T-helper 1 cell treated with Interleukin-12 subunit alpha and Interleukin-12 subunit beta and Interleukin-4 antibody, amounts not matched to agents 30 μg/mL and 1 μg/mL, for 36 hours (primary cell): ENCODE measurements around the gene SOX18.

Experiments used
- H3K27ac Mint-ChIP-seq: one replicate; pipeline ENCODE4 v1.8.0; 2021; ENCODE audit warnings: mild to moderate bottlenecking, mixed read lengths
- H3K27me3 Mint-ChIP-seq: one replicate; pipeline ENCODE4 v1.8.0; 2021; ENCODE audit warnings: low read depth, mixed read lengths
- H3K36me3 Mint-ChIP-seq: one replicate; pipeline ENCODE4 v1.8.0; 2021; ENCODE audit warnings: low read depth, mixed read lengths
- H3K4me1 Mint-ChIP-seq: one replicate; pipeline ENCODE4 v1.8.0; 2021; ENCODE audit warnings: low read depth, mixed read lengths
- H3K4me3 Mint-ChIP-seq: one replicate; pipeline ENCODE4 v1.8.0; 2021; ENCODE audit warnings: mild to moderate bottlenecking, moderate library complexity, mixed read lengths
- H3K9me3 Mint-ChIP-seq: one replicate; pipeline ENCODE4 v1.8.0; 2021; ENCODE audit warnings: mixed read lengths

SOX18 gene

DNA sequence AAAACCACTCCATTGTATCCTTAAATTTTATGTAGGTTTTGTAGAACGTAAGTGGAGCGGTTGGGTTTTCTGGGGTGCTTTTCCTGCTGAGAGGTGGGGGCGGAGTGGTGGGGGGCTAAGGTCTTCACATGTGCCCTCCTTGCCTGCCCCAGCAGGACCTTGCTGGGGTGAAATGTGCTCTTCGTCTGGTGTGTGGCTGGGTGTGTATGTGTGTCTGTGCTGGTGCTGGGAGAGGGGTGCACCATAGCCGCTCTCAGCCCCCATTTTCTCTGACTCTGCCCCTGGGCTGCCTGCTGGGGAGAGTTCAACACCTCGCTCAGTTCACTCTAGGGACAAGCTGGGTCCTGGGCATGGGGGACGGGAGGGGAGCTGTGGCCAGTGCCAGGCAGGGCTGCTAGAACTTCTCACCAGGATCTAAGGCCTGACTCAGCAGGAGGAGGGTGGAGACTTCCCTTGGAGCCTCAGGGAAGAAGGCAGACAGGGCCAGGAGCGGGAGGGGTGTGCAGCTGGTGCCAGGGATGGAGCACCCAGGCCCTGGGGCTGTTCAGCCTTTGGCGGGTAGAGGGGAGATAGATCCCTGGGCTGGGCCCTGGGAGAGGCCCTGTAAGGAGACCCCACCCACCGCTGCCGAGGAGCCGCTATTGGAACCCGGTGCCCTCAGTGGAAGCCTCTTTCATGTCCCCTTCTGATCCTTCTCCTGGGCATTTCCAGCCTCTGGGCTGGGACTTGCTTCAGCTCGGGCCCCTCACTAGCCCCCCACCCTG is 4.8 kb downstream of the SOX18 start:
- Mint-ChIP-seq H3K36me3 (no peaks in the 10 kb centered on the region), H3K9me3 (no peaks in the 10 kb centered on the region), H3K27ac (peak overlapping the region; percentile 20), H3K4me3 (no peak overlapping the region), H3K27me3 (peaks cover 27% of the 10 kb centered on the region), H3K4me1 (peaks cover 28% of the 10 kb centered on the region)

DNA sequence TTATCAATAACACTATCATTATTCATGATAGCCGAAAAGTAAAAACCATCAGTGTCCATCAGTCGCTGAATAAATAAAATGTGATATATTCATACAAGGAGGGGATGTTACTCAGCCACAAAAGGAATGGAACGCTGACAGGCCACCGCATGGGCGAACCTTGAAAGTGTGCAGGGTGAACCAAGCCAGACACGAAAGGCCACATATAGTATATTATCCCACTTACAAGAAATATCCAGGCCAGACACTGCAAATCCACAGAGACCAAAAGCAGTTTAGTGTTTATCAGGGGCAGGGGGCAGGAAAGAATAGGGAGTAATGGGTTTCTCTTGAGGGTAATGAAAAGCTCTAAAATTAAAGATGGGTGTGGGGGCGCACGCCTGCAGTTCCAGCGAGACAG is 5.7 kb downstream of the SOX18 start:
- Mint-ChIP-seq H3K4me1 (peaks cover 31% of the 10 kb centered on the region), H3K9me3 (no peaks in the 10 kb centered on the region), H3K27me3 (peaks cover 23% of the 10 kb centered on the region), H3K4me3 (no peak overlapping the region), H3K27ac (peak overlapping the region; percentile 63), H3K36me3 (no peaks in the 10 kb centered on the region)

DNA sequence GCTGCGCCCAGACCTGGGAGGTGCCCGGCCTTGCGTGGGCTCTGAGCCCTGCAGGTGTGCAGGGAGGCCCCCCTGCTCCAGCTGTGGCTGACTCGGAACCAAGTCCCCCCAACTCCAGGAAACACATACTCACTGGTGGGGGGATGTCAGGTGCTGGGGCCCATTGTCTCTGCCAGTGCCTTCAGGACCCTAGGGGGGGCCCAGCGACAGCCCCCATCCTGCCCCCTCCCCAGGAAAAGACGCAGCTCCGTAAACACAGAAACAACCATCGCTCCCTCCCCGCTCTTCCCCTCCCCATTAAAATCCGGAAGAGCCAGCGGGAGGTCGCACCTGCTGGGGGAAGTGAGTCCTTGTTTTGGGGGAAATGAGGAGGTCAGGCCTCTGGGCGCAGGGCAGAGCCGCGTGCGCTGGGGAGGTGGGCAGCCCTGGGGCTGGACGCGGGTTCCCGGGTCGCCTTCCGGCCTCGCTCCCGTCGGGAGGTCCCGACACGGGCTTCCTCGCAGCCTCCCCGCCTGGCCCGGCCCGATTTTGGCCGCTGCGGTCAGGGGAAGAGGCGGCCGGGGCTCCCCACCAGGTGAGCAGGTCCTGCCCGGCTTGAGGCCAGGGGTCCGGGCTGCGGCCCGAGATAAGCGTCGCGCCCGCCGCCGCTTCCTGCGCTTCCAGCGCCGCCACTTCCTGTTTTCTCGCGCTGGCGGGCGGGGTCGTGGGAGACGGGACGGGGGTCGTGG is 7.2 kb downstream of the SOX18 start:
- H3K4me1 Mint-ChIP-seq = peaks cover 35% of the 10 kb centered on the region
- H3K27me3 Mint-ChIP-seq = peaks cover 16% of the 10 kb centered on the region
- H3K9me3 Mint-ChIP-seq = no peaks in the 10 kb centered on the region
- peak overlapping the region; percentile 79 for H3K4me3 Mint-ChIP-seq
- H3K36me3 Mint-ChIP-seq = no peaks in the 10 kb centered on the region
- H3K27ac Mint-ChIP-seq = peak overlapping the region; percentile 81

DNA sequence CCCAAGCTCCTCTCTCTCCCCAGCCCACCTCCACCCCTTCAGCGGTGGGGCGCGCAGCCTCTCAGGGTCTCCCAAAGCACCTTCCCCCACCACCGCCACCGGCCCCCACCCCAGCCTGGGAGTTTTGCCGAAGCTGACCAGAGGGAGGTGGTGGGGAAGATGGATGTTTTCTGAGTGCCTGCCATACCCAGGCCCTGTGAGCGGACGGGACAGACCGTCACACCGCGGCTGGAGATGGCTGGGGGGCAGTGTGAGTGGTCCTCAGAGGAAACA is 7.7 kb downstream of the SOX18 start:
- H3K36me3 Mint-ChIP-seq = no peaks in the 10 kb centered on the region
- H3K4me1 Mint-ChIP-seq = peaks cover 40% of the 10 kb centered on the region
- peaks cover 11% of the 10 kb centered on the region for H3K27me3 Mint-ChIP-seq
- H3K9me3 Mint-ChIP-seq = no peaks in the 10 kb centered on the region
- H3K27ac Mint-ChIP-seq = peak overlapping the region; percentile 55
- no peak overlapping the region for H3K4me3 Mint-ChIP-seq

DNA sequence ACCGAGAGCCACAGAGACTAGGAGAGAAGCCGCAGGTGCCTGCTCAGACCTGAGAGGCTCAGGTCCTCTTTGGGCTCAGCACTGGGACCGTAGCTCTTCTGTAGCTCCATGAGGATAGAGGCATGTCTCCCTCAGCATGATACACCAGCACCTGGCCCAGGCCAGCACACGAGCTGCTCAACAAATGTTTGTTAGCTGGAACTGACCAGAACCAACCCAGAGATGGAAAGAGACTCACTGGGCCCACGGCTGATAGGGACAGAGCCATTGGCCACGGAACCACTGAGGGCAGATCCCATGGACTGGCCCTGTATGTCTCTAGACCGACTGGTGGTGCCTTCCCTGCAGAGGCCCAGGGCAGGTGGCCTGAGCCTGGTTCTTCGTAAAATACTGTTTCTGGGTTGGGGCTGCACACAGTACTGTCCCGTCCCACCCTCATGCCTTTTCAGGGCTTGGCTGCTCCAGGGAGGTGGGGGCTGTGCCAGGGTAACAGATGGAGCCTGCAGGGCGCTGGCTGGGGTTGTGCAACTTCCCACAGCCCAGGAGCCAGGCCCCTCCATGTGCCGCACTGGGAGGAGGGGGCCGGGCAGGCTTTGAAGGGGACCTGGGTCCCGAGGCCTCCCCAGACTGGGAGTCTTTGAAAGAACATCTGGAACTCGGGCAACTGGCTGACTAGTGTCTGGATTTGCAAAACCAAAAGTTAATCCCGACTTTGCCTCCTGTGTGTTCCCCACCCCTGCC is 8.2 kb downstream of the SOX18 start:
- H3K27me3 Mint-ChIP-seq = peaks cover 6% of the 10 kb centered on the region
- peaks cover 42% of the 10 kb centered on the region for H3K4me1 Mint-ChIP-seq
- H3K9me3 Mint-ChIP-seq = no peaks in the 10 kb centered on the region
- peak overlapping the region; percentile 80 for H3K27ac Mint-ChIP-seq
- no peaks in the 10 kb centered on the region for H3K36me3 Mint-ChIP-seq
- H3K4me3 Mint-ChIP-seq = peak overlapping the region; percentile 66

DNA sequence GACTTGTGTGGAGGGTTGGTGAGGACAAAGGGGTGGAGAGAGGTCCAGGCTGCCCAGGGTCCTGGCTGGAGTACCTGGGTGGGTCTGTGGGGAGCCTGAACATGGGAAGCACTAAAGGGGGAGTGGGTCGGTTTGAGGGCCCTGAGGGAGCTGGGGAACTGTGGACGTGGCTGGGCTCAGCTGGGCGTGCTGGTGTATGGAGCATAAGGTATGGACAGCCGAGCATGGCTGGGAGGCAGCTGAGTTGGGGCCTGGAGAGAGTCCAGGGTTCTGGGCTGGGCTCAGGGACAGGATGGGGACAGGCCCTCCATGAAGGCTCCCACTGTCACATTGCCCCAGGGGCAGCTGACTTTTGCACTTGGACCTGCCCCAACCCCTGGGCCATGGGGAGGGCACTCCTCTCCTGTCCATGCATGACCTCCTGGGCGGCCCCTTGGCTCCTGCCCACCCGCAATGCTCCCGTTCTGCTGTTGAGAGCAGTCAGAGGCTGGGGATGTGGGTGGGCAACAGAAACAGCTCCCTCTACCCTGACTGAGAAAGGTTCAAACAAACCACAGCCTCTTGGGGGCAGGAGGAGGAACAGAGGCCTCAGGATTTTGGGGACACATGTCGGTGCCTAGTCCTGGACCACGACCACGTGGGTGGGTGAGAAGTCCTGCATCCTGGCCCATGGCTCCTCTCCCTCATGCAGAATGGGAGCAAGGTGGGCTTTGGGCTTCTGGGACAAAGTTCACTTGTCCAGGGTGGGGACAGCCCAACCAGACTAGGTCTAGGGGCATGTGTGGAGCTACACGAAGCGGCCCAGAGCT is 9.0 kb downstream of the SOX18 start:
- peaks cover 38% of the 10 kb centered on the region for H3K4me1 Mint-ChIP-seq
- peak overlapping the region; percentile 66 for H3K4me3 Mint-ChIP-seq
- peaks cover under 1% of the 10 kb centered on the region for H3K36me3 Mint-ChIP-seq
- H3K27ac Mint-ChIP-seq = peak overlapping the region; percentile 46
- no peaks in the 10 kb centered on the region for H3K27me3 Mint-ChIP-seq
- no peaks in the 10 kb centered on the region for H3K9me3 Mint-ChIP-seq

DNA sequence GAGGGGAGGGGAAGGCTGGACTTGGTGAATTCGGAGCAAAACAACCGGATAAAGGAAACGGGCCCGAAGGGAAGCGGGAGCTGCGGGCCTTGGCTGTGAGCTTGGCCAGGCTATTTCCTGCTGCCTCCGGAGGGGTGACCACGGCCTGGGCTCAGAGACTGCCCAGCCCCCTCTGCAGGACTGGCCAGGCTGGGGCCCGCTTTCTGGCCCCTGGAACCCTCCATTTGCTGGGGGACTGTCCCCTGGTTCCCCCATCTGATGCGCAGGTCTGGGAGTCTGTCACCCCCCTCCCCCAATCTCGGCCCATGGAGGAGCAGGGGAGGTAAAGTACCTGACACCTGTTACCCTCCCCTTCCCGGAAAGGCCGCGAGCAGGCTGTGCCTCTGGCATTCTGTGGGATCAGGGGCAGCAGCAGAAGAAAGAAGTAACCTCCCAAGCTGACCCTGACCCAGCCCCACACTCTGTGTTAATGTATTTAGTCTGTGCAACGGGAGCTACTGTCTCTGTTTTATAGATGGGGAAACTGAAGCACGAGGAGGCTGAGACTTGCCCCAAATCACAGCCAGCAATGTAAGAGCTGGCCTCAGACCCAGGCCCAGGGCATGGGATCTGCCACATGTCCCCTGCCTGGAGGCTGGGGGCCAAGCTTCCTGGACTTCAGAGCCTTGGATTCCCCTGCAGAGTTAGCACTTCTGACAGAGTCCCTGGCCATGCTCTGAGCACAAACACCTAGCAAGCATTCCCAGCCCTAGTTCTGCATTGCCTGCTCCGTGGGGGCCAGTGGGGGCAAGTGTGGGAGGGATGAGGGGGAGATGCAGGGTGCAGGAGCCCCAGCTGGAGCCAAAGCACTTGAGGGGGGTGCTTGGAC is 9.9 kb downstream of the SOX18 start:
- peaks cover 43% of the 10 kb centered on the region for H3K4me1 Mint-ChIP-seq
- H3K27ac Mint-ChIP-seq = peak overlapping the region; percentile 71
- H3K36me3 Mint-ChIP-seq = peaks cover 2% of the 10 kb centered on the region
- H3K4me3 Mint-ChIP-seq = peak overlapping the region; percentile 66
- no peaks in the 10 kb centered on the region for H3K27me3 Mint-ChIP-seq
- H3K9me3 Mint-ChIP-seq = no peaks in the 10 kb centered on the region

DNA sequence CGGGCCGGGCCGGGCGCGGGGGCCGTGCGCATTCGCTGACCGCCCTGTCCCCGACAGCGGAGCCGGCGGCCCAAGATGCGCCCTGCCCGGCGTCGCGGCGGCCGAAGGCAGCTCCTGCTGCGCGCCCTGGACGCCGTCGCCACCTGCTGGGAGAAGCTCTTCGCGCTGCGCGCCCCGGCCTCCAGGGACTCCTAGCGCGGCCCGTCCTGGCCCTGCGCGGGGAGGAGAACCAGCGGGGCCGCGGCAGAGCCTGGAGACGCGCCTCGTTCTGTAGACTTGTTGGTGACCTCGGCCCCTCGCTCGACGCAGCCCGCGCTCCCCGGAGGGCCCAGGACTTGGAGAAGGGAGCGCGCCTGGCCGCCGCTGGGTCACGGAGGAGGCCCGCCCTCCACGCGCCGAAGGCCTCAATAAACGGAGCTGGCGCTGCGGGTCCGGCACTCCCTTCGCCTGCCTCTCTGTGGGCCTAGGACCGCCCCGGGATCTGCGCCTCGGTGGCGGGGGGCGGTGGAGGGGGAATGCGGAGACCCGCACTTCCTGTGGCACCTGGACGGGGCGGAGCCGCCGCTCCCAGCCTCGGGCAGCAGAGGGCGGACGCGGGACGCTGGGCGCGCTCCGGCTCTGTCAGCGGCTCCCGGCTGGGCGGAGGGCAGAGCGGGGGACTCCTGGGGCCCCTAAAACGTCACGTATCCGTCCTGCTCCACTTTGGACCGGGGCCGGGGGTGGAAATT is 10.7 kb downstream of the SOX18 start:
- Mint-ChIP-seq H3K4me3 (peak overlapping the region; percentile 66), H3K27me3 (no peaks in the 10 kb centered on the region), H3K36me3 (peaks cover 8% of the 10 kb centered on the region), H3K27ac (peak overlapping the region; percentile 71), H3K4me1 (peaks cover 46% of the 10 kb centered on the region), H3K9me3 (no peaks in the 10 kb centered on the region)

DNA sequence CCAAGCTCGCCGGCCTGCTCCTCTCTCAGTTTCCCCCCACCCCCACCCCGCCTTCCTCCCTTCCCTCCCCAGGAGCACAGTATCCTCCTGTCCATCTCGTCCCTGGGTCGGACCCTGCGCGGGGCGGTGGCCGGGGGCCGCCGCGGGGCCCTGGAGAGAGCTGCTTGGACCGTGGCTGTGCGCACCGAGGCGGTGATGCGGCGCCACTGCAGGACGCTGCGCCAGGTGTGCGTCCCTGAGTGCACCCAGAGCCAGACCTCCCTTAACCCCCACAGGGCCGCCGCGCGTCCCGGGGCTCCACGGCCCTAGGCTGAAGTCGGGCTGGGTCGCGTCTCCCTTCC is 11.2 kb downstream of the SOX18 start:
- H3K27ac Mint-ChIP-seq = peak overlapping the region; percentile 90
- peaks cover 10% of the 10 kb centered on the region for H3K36me3 Mint-ChIP-seq
- H3K27me3 Mint-ChIP-seq = no peaks in the 10 kb centered on the region

DNA sequence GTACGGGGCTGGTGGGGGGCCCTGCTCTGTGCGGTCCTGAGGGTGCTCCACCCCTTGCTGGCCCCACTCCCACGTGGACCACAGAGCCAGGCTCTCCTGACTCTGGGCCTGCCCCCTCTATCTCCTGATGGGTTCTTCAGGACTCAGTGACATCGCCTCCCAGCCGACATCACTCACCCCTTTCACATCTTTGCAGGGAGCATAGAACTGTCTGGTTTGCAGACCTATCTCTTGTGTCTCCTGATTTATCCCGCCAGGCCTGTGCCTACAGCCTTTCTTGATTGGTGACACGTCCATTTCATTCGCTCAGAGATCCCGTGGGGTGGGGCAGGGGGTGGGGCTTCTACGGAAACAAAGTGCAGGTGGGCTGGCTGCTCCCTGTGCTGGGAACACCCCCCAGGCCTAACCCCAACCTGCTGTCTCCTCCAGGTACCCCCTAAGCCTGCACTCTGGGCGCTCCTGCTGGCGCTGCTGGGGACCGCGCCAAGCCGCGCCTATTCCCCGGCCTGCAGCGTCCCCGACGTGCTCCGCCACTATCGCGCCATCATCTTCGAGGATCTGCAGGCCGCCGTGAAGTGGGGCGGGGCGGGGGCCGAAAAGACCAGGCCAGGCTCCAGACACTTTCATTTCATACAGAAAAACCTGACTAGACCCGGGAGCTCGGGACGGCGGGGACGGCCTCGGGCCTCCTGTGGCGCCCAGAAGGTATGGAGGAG is 11.8 kb downstream of the SOX18 start:
- Mint-ChIP-seq H3K9me3 (no peaks in the 10 kb centered on the region), H3K27ac (peak overlapping the region; percentile 90), H3K36me3 (peaks cover 10% of the 10 kb centered on the region), H3K4me1 (peaks cover 43% of the 10 kb centered on the region), H3K27me3 (no peaks in the 10 kb centered on the region), H3K4me3 (peak overlapping the region; percentile 81)

More for the DNA sequence above, 11.2 kb downstream of the SOX18 start:
- no peaks in the 10 kb centered on the region for H3K9me3 Mint-ChIP-seq
- H3K4me1 Mint-ChIP-seq = peaks cover 43% of the 10 kb centered on the region
- peak overlapping the region; percentile 81 for H3K4me3 Mint-ChIP-seq

DNA sequence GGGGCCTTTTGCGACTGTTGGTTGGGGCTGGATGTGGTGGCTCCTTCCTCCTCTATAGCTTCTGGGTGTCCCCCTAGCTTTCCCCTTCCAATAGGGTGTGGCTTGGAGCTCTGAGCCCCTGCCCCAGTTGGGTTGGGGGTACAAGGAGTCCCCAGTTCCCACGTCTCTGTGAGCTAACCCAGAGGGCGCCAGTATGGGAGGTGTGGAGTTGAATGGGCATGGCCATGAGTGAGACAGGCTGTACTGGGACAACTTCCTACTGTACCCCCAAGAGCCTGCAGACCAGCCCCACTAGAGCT is 12.3 kb downstream of the SOX18 start:
- H3K27me3 Mint-ChIP-seq = no peaks in the 10 kb centered on the region
- H3K27ac Mint-ChIP-seq = peak overlapping the region; percentile 90
- H3K4me3 Mint-ChIP-seq = peak overlapping the region; percentile 81
- peaks cover 13% of the 10 kb centered on the region for H3K36me3 Mint-ChIP-seq
- no peaks in the 10 kb centered on the region for H3K9me3 Mint-ChIP-seq
- H3K4me1 Mint-ChIP-seq = peaks cover 42% of the 10 kb centered on the region

DNA sequence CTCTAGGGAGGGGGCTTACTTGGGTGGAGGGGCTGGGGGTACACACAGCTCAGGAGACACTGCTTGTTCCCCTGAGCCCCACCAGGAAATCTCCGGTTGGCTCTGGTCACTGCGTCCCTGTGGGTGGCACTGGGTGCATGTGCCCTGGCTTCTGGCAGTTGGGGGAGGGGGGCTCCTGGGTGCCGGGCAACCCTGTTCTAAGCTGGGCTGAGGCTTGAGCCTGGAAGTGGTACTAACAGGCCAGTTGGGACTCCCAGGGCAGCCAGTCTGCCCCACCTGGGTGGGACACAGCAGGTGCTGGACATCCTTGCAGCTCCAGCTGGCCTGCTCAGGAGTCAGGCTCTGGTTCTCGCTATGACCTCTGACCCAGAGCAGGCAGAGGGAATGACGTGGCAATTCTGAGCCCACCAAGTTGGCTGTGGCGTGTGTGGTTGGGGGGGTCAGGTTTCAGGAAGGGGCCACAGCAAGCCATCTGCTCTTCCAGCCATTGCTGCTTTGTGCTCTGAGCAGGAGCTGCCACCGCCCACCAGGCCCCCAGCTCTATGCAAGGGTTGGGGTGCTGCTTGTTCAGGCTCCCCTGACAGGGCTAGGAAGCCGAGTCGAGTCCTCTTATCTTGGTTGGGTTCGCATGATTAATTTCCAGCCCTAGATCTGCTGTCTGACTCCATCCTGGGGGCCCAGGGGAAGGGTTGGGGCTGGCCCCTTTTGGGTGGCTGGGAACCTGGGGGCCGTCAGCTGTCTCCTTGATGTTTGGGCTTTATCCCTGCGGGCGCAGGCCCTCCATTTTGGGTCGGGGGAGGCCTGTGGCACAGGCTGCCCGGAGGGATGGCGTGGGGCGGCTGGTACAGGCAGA is 12.9 kb downstream of the SOX18 start:
- H3K4me1 Mint-ChIP-seq = peaks cover 41% of the 10 kb centered on the region
- H3K27ac Mint-ChIP-seq = peak overlapping the region; percentile 90
- H3K4me3 Mint-ChIP-seq = peak overlapping the region; percentile 81
- no peaks in the 10 kb centered on the region for H3K27me3 Mint-ChIP-seq
- peaks cover 14% of the 10 kb centered on the region for H3K36me3 Mint-ChIP-seq
- H3K9me3 Mint-ChIP-seq = no peaks in the 10 kb centered on the region
